GM20000 (cell line): ENCODE measurements around the gene KCNQ1OT1.

Source experiments
- DNase-seq: peaks from one replicate; pipeline ENCODE4 v3.0.0; 2012; ENCODE audit warnings: low spot score
- CTCF ChIP-seq: IDR thresholded peaks from 2 replicates; pipeline ENCODE4 v1.5.1; 2012; ENCODE audit warnings: mild to moderate bottlenecking, control low read depth; ENCODE audit errors: extremely low read depth, missing control alignments

The KCNQ1OT1 gene

GRCh38 chr11:2571598-2572281 is 128.1 kb downstream of the KCNQ1OT1 start:
- TF ChIP-seq CTCF, result no peak
- no peak for DNase-seq

- DNase-seq, result no peak
- TF ChIP-seq CTCF, result no peak
These were observed 128.8 kb downstream of the KCNQ1OT1 start for GRCh38 chr11:2570841-2571597.

- DNase-seq, result no peak
- TF ChIP-seq CTCF, result no peak
These were observed 129.5 kb downstream of the KCNQ1OT1 start for GRCh38 chr11:2570211-2570811.

GRCh38 chr11:2569731-2570210 is 130.0 kb downstream of the KCNQ1OT1 start:
- DNase-seq, result no peak
- no peak for TF ChIP-seq CTCF

- no peak for TF ChIP-seq CTCF
- no peak for DNase-seq
These were observed 130.5 kb downstream of the KCNQ1OT1 start for GRCh38 chr11:2569321-2569721.

GRCh38 chr11:2567026-2567671 is 132.6 kb downstream of the KCNQ1OT1 start:
- no peak for TF ChIP-seq CTCF

More at GRCh38 chr11:2567026-2567671, 132.6 kb downstream of the KCNQ1OT1 start:
- DNase-seq, result no peak
